ENCODE results near the gene PCBD2. TPM values are rescaled to one million over a fixed set of nuclear protein-coding genes. Genes with fewer than 3 reads are reported as not detected.

PCBD2 gene
- total and polyA plus RNA-seq, 2 of the 8 experiments (the other 6 are each of a cell fraction or from before 2014, with no cell fraction given) = 4.8 to 10.3 TPM

DNA sequence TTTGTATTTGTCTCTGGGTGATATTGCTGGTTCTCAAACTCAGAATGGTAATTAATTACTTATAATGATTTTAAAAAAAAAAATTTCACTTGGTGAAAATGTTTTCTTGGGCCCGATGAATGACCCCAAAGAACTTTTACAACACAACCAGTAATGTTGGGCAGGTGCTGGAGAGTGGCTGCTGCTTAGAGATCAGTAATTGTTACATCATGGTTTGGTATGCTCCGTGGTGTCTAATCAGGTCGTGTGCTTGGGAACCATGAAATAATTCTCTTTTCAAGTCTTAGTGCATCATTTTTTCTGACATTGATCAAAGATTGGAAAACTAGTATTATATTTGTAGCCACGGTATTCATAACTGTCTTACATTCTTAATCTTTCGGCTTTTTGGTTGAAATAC is 29.3 kb downstream of the PCBD2 start:
- Histone ChIP-seq H2AK5ac (ENCODE audit: low read depth, low read length) (no peak overlapping the region), H2BK15ac (ENCODE audit: low read length) (no peak overlapping the region), H4K8ac (ENCODE audit: extremely low read depth, insufficient read depth, low read length) (no peak overlapping the region), H3K4ac (replicated peaks; ENCODE audit: insufficient read length, low read depth, low read length) (no peak overlapping the region), H2BK120ac (replicated peaks; ENCODE audit: low read depth, low read length) (no peak overlapping the region), H4K20me1 (replicated peaks in 1 of 2; ENCODE audit: control insufficient read depth in 1 of 2, insufficient read depth in 2 of 2, low read length in 2 of 2) (peaks cover 0 to 1% of the 10 kb centered on the region in 2 experiments), H3K4me2 (ENCODE audit: insufficient read depth in 1 of 2, low read depth in 2 of 2, low read length in 2 of 2) (no peak overlapping the region), H4K5ac (ENCODE audit: insufficient read length, low read depth, low read length) (no peak overlapping the region), H2BK20ac (ENCODE audit: low read length) (no peak overlapping the region), H3K27me3 (replicated peaks in 1 of 4; ENCODE audit: control insufficient read depth in 3 of 4, extremely low read depth in 1 of 4, insufficient read depth in 3 of 4, low read length in 3 of 4) (no peaks in the 10 kb centered on the region), H4K91ac (replicated peaks; ENCODE audit: insufficient read length, low read length) (no peak overlapping the region), H3K9me3 (ENCODE audit: insufficient read depth in 2 of 2, low read depth in 1 of 2, low read length in 1 of 2) (no peaks in the 10 kb centered on the region), H2BK5ac (ENCODE audit: low read depth, low read length) (no peak overlapping the region), H3K9ac (replicated peaks in 1 of 4; ENCODE audit: extremely low read depth in 1 of 4, low read depth in 3 of 4, low read length in 3 of 4) (no peak overlapping the region), H3K79me2 (ENCODE audit: control insufficient read depth in 1 of 2, insufficient read depth in 2 of 2, low read length in 2 of 2) (no peaks in the 10 kb centered on the region), H3K23me2 (ENCODE audit: low read depth, low read length) (no peaks in the 10 kb centered on the region), H2BK12ac (ENCODE audit: low read depth, low read length) (no peak overlapping the region), H2AFZ (ENCODE audit: low read length) (no peak overlapping the region), H3K4me3 (ENCODE audit: extremely low read depth in 1 of 4, insufficient read depth in 2 of 4, low read depth in 3 of 4, low read length in 4 of 4) (no peak overlapping the region), H3K4me1 (replicated peaks in 1 of 4; ENCODE audit: control insufficient read depth in 3 of 4, insufficient read depth in 4 of 4, low read length in 3 of 4) (no peaks in the 10 kb centered on the region), H3K79me1 (ENCODE audit: low read depth, low read length) (no peaks in the 10 kb centered on the region), H3K14ac (ENCODE audit: insufficient read length) (no peak overlapping the region), H3K36me3 (ENCODE audit: control insufficient read depth in 2 of 4, insufficient read depth in 4 of 4, low read length in 3 of 4) (peaks cover 0 to 4% (median under 1%) of the 10 kb centered on the region in 4 experiments; a peak in 2 of 8 replicates), H3K56ac (replicated peaks; ENCODE audit: insufficient read length, low read depth, low read length) (no peak overlapping the region), H3K23ac (ENCODE audit: insufficient read length) (no peak overlapping the region), H3K27ac (ENCODE audit: low read depth, low read length) (no peak overlapping the region), H3K18ac (ENCODE audit: extremely low read depth, low read length) (no peak overlapping the region)
- ChIA-PET CTCF (ENCODE audit: partially characterized antibody) (interaction anchor here (1.0 kb wide), 1 partner anchor 17 kb away, joined by 4 read pairs; no protein-coding TSS in a partner anchor), POLR2A (ENCODE audit: partially characterized antibody) (no interaction called here)
- no peak for FAIRE-seq
- no peak for TF ChIP-seq BRCA1 (IDR thresholded peaks at IDR 0.05; ENCODE audit: low read depth, low read length)
- 95% methylated on average over 5 of the region's 5 CpGs; no CpG with 5 or more reads in 1 of the 2 experiments for WGBS, 2 experiments (ENCODE audit: extremely low coverage in 1 of 2, insufficient coverage in 1 of 2, insufficient read length in 1 of 2, insufficient replicate concordance in 2 of 2, low coverage in 1 of 2, low lambda C conversion rate in 2 of 2, missing lambda C conversion rate in 1 of 2)
- DNase-seq (ENCODE audit: low read depth in 1 of 2, low spot score in 2 of 2) = no peak
